ENCODE measurements around the gene OR5AP2.
"Not testable (repeated sequence)": the region's sequence is repeated elsewhere in the genome, so short reads cannot be mapped to it uniquely, and the experiment has no call there.

The OR5AP2 gene

DNA sequence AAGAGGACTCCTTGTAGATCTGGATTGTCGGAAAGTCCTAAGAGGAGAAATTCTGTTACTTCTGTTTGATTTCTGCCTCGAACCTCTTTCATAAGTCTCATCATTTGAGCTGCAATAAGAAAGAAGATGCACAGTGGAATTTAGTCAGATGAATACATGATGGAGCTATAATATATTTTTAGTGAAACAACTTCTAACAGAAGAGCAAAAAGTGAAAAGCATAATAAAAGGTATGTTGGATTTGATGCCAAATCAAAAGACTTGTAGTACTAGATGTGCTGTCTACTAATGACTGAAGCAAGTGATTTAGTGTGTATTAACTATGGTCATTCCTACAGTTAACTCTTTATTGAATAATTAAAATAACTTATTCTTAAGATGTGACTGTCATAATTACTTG, at the start of gene OR5AP2:
Gene OR5AP2 (minus strand): TSS at position 101 of the 400 bp plus-strand sequence. CDS start 0 bp downstream, at position 101.
- no peak for DNase-seq

DNA sequence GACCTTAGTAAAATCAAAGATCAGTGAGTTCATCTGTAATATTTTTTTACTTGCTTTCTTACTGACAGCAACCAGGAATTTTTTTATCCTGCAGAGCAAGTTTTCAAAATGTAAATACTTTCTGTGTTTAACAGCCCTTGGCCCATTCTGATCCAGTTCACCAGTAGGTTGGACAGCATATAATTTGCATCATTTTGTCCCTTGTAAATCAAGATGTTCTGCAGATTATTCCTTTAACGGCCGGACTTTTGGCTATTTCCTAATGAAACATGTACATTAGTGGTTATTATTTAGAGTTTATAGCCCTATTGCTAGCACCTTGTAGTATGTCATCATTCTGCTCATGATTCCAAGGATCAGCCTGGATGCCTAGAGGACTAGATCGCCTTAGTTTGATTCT, 48.9 kb upstream of the OR5AP2 start:
- not testable (repeated sequence) for DNase-seq

DNA sequence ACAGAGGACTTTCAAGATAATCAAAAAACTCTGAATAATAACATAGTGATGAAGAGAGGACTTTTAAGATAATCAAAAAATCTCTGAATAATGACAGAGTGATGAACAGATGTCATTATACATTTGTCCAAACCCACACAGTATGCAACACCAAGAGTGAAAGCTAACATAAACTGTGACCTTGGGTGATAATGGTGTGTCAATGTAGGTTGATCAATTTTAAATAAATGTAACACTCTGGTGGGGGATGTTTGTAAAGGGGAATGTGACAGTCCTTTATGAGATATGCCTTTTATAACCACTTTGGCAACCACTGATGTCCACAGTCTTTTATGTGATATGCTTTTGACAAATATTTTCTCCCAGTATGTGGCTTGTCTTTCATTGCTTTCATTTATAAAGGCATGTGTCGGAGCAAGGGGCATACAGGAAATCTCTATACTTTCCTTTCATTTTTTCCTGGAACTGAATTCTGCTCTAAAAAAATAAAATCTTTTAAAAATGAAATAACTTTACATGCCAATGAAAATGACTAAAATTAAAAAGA, 46.4 kb upstream of the OR5AP2 start:
- no peak for DNase-seq

DNA sequence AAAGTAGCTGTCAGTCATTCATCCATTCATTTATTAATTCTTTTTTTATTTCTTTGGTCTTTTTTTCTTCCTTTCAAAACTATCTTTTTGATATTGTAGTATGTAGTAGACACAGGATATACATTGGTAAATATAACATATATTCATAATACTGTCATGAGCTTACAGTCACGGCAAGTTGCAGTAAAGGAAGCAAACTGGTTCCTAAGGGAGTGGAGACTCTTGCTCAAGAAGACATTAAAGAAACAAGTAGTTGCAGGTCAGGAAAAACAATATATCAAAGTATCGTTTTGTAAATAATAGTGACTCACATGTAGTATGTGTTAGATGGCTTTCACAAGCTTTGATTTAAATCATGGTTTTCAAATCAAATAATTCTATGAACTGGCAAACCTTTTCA, 28.7 kb upstream of the OR5AP2 start:
- no peak for DNase-seq

DNA sequence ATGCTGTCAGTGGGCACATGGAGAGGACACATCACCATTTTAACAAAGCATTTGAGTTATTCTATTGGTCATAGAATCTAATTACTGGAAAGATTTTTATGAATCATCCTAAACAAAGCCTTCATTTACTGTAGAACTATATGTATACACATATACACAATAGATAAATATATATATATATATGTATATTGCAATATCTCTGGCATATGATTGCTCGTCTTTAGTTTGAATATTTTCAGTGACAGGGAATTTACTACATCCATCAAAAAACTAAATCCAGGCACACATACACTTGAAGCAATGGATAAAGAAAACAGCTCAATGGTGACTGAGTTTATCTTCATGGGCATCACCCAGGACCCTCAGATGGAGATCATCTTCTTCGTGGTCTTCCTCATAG, 21.1 kb upstream of the OR5AP2 start, which contains the start of gene OR5AR1:
Gene OR5AR1 (plus strand): TSS at position 301 of the 400 bp plus-strand sequence. CDS start 0 bp downstream, at position 301.
- no peak for DNase-seq

DNA sequence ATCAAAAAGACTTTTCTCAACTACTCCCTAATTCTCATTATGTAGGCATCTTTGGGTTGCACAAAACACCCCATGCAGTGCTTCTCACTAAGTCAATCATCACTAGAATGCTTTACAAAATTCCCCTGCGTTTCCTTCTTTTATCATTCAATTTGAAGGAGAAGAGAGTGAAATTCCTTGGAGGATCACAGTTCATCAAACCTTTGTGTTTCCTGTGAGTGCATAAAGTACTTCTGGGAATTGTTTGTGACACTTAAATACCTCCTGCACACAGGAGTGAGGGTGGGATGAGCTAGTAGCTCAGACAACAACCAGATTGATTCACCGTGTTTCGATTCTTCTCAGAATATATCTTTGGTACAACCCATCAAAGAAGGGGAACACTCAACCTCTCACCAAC, 17.5 kb upstream of the OR5AP2 start:
- no peak for DNase-seq

DNA sequence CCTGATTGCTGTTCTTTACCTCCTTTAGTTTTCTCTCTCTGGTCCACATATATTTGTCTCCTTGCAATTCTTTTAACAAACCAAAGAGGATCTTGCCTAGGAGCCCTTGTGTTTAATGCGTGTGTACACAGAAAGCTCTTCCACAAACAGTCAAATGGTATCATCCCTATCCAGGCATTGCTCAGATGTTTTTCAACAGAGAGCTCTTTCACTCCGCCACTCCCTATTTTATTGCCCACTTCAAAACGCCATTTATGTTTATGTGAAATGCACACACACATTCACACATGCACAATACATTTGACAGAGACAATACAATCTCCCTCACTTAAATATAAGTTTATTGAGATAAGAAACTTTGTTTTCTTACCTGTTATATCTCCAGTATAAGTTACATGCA, 4.7 kb downstream of the OR5AP2 start:
- DNase-seq, result no peak

DNA sequence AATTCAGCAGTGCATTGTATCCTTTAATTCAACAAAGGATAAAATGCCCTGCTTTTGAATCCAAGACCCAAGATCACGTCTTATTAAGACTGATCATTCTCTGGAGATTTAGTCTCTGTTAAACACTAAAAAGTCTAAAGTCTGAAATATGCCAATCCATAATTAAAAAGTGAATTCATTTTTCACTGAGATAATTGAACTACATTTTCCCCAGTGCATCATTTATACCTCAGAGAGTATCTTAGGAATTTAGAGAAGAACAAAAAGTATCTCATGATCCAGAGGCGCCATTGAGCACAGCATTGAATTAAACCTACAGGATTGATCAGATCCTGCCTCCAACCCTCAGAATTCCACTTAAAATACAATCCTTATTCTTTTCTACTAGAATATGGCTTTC, 5.4 kb downstream of the OR5AP2 start:
- no peak for DNase-seq

DNA sequence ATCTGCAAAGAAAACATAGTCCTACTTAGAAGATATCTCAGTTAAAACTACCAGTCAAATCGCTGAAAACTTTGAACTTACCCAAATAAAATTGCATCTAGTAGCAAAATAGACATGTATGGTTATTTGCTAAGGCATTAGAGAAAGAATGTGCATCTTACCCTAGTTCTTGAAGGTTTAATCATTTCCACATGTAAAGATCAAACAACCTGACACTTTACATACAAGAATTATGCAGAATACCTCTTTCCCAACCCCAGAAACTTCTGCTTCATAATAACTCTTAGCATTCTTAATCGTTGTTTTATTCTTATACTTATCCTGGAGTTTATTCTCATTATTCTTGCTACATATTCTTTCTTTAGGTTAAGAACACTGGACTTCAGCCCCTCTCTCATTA, 9.9 kb downstream of the OR5AP2 start:
- no peak for DNase-seq

DNA sequence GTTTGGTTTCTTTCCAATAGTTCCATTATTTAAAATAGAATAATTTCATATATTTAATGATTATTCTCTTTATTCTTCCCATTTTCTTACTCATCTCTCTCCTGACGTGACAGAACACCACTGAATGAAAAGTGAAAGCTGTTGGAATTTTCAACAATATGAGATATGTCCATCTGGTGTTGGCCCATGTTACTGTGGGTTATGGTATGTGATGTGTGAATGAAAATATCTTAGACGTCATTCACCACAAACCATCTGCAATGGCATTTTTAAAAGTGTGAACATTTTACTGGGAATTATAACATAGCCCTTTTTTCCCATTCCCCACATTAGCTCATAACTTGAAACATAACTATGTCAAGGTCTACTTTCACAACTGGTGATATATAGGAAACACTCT, 16.3 kb downstream of the OR5AP2 start:
- DNase-seq, result no peak

DNA sequence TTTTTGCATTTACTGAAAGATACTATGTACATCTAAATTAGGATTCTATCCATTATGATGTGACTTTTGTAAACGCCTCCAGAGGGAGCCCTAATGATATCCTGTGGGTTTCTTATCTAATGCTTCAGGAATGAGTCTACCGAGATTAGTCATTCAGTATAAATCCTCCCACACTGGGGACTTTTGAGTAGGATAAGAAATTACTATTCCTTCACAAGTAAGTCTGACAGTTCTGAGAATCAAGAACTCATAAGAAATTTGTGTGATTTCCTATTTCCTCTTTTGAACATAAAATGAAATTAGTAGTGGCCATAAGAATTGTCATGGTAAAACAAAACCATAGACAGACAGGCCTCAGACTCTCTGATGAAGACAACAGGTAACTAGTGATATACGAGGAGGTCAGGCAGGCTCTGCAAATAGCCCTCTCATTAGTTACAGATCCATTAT, 17.6 kb downstream of the OR5AP2 start:
- no peak for DNase-seq

DNA sequence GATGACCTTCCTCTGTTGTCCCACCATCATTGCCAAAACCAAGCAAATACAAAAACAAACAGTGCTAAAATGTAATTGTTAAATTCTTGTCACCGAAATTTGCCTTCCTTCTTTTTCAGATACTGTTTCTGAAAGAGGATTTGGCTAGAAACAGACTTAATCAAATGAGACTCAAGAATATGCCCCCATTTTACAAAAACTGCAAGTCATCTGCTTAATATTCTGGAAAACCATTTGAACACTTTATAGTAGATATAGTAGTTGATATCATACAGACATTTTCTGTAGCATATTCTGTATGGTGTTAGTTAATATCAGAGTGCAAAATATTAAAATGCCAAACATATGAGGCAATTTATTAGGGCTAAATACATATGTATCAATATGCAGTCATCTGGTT, 31.1 kb downstream of the OR5AP2 start:
- no peak for DNase-seq

DNA sequence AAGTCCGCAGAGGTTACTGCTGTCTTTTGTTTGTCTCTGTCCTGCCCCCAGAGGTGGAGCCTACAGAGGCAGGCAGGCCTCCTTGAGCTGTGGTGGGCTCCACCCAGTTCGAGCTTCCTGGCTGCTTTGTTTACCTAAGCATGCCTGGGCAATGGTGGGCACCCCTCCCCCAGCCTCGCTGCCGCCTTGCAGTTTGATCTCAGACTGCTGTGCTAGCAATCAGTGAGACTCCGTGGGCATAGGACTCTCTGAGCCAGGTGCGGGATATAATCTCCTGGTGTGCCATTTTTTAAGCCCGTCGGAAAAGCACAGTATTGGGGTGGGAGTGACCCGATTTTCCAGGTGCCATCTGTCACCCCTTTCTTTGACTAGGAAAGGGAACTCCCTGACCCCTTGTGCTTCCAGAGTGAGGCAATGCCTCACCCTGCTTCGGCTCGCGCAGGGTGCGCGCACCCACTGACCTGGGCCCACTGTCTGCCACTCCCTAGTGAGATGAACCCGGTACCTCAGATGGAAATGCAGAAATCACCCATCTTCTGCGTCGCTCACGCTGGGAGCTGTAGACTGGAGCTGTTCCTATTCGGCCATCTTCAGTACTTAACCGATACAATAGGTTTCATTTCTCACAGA, 50.0 kb downstream of the OR5AP2 start:
- DNase-seq, result not testable (repeated sequence)
